K562 (cell line): ENCODE measurements around the gene ZNF768. TPM values are rescaled to one million over a fixed set of nuclear protein-coding genes. Genes with fewer than 3 reads are reported as not detected.
A peak's percentile ranks its signal among the peaks of the same experiment; 100 is the strongest.

Experiments used
- ARID2 ChIP-seq: fragments of 450-650 bp; IDR thresholded peaks from 2 replicates; pipeline ENCODE4 v1.6.1; 2017; ENCODE audit warnings: antibody characterized with exemption, mild to moderate bottlenecking
- ATF1 ChIP-seq, 2 experiments: fragments of 450-650 bp in 1 of 2; IDR thresholded peaks; 2 replicates each; pipeline ENCODE4 v1.6.1; 2016; ENCODE audit warnings: missing compliant biosample characterization in 1 of 2, missing genetic modification characterization in 1 of 2
- CBX1 ChIP-seq: sonication (generic); IDR thresholded peaks from 2 replicates; pipeline ENCODE4 v1.6.1; 2016; ENCODE audit warnings: antibody characterized with exemption, low read depth, mild to moderate bottlenecking
- DDX20 ChIP-seq: fragments of 450-650 bp; IDR thresholded peaks from 2 replicates; pipeline ENCODE4 v1.6.1; 2016; ENCODE audit warnings: missing genetic modification characterization, low read depth, mild to moderate bottlenecking, missing compliant biosample characterization, moderate library complexity
- HDAC1 ChIP-seq, 2 experiments: fragments of 450-650 bp; IDR thresholded peaks; 2 replicates each; pipeline ENCODE4 v1.6.1; 2016 to 2017; ENCODE audit warnings: inconsistent platforms in 1 of 2, mild to moderate bottlenecking in 1 of 2, moderate library complexity in 1 of 2
- HDAC3 ChIP-seq: fragments of 450-650 bp; IDR thresholded peaks from 2 replicates; pipeline ENCODE4 v1.6.1; 2018; ENCODE audit warnings: borderline replicate concordance, mild to moderate bottlenecking, moderate library complexity; ENCODE audit not compliant: partially characterized antibody
- HIVEP1 ChIP-seq: fragments of 250-450 bp; sonication (Bioruptor Pico); IDR thresholded peaks from 2 replicates; pipeline ENCODE4 v1.4.0; 2020; ENCODE audit warnings: mild to moderate bottlenecking
- HNRNPK ChIP-seq: fragments of 200-400 bp; formaldehyde crosslinking; IDR thresholded peaks from one replicate; pipeline ENCODE4 v1.6.1; 2018; ENCODE audit warnings: mild to moderate bottlenecking, low read depth, low read length; ENCODE audit not compliant: poor library complexity, severe bottlenecking
- NBN ChIP-seq: fragments of 450-650 bp; IDR thresholded peaks from 2 replicates; pipeline ENCODE4 v1.6.1; 2016; ENCODE audit warnings: low read depth, mild to moderate bottlenecking
- NONO ChIP-seq, 2 experiments: fragments of 200-400 bp in 1 of 2; fragments of 450-650 bp in 1 of 2; formaldehyde crosslinking in 1 of 2; IDR thresholded peaks; 2 replicates each; pipeline ENCODE4 v1.6.1; 2017; ENCODE audit warnings: low read depth in 2 of 2, mild to moderate bottlenecking in 2 of 2, moderate library complexity in 2 of 2, low read length in 1 of 2
- PHF20 ChIP-seq: fragments of 450-650 bp; IDR thresholded peaks from 2 replicates; pipeline ENCODE4 v1.6.1; 2018; ENCODE audit not compliant: partially characterized antibody
- POU5F1 ChIP-seq: fragments of 150-350 bp; IDR thresholded peaks from 2 replicates; pipeline ENCODE4 v1.6.1; 2014; ENCODE audit warnings: borderline replicate concordance, low read length, low read depth, mild to moderate bottlenecking; ENCODE audit not compliant: partially characterized antibody
- RBM15 ChIP-seq: fragments of 200-400 bp; formaldehyde crosslinking; IDR thresholded peaks from 2 replicates; pipeline ENCODE4 v1.6.1; 2018; ENCODE audit warnings: mild to moderate bottlenecking, low read length, moderate library complexity; ENCODE audit not compliant: insufficient read depth
- RFX7 ChIP-seq: fragments of 250-450 bp; sonication (Bioruptor Pico); IDR thresholded peaks from 2 replicates; pipeline ENCODE4 v1.5.1; 2021; ENCODE audit warnings: mild to moderate bottlenecking
- SRSF3 ChIP-seq: fragments of 200-400 bp; formaldehyde crosslinking; IDR thresholded peaks from 2 replicates; pipeline ENCODE4 v1.6.1; 2016; ENCODE audit warnings: mild to moderate bottlenecking, low read length, moderate library complexity; ENCODE audit not compliant: insufficient read depth
- ZNF174 ChIP-seq: fragments of 250-450 bp; sonication (Bioruptor Pico); IDR thresholded peaks from 2 replicates; pipeline ENCODE4 v1.4.0; 2020; ENCODE audit warnings: mild to moderate bottlenecking
- polyA plus RNA-seq, 8 experiments: library from polyadenylated mRNA; depleted of rRNA in 4 of 8; stranded (reverse) in 5 of 8; unstranded in 3 of 8; fragments of >200 nt; fragmentation: Nextera tagmentation in 2 of 8; fragmentation: Illumina TruSeq in 1 of 8; extraction: Ambion mirVana in 2 of 8; extraction: Trizol in 1 of 8; gene quantifications; 2 replicates each; pipeline versions ENCODE4 v1.2.1 to v1.2.3, GENCODE V29; 2011 to 2014; ENCODE audit warnings: inconsistent platforms in 1 of 8, missing spikeins in 1 of 8
- total RNA-seq, 7 experiments: library from RNA; depleted of rRNA in 6 of 7; stranded (reverse); fragments of >200 nt in 6 of 7; fragmentation: Illumina TruSeq in 2 of 7; extraction: Trizol in 2 of 7; gene quantifications; 2 replicates each; pipeline versions ENCODE4 v1.2.1 to v1.2.3, GENCODE V29; 2011 to 2021; ENCODE audit warnings: low replicate concordance in 1 of 7
- TF ChIP-seq, protein P1 (sequence below), 2 experiments: fragments of 250-450 bp in 1 of 2; fragments of 450-650 bp in 1 of 2; sonication (Bioruptor Pico) in 1 of 2; IDR thresholded peaks; 2 replicates each; pipeline versions ENCODE4 v1.6.1 to v1.8.0; 2016 to 2021; ENCODE audit warnings: mild to moderate bottlenecking in 2 of 2, moderate library complexity in 2 of 2, missing compliant biosample characterization in 1 of 2, missing genetic modification characterization in 1 of 2
- TF ChIP-seq, protein P2 (sequence below): fragments of 250-450 bp; sonication (Bioruptor Pico); IDR thresholded peaks from 2 replicates; pipeline ENCODE4 v1.5.0; 2021
- TF ChIP-seq, protein P3 (sequence below), 2 experiments: fragments of 450-650 bp; conservative IDR thresholded peaks; 2 replicates each; pipeline ENCODE4 v1.6.1; 2017; ENCODE audit warnings: mild to moderate bottlenecking in 2 of 2, moderate library complexity in 2 of 2
- TF ChIP-seq, protein P4 (sequence below): fragments of 450-650 bp; formaldehyde crosslinking; IDR thresholded peaks from 2 replicates; pipeline ENCODE4 v1.4.0; 2020; ENCODE audit warnings: mild to moderate bottlenecking, moderate library complexity

The ZNF768 gene
- total and polyA plus RNA-seq, 9 of the 15 experiments (the other 6 are each of a cell fraction or from before 2014, with no cell fraction given): 0.13 to 50.7 (median 26.9) TPM

DNA sequence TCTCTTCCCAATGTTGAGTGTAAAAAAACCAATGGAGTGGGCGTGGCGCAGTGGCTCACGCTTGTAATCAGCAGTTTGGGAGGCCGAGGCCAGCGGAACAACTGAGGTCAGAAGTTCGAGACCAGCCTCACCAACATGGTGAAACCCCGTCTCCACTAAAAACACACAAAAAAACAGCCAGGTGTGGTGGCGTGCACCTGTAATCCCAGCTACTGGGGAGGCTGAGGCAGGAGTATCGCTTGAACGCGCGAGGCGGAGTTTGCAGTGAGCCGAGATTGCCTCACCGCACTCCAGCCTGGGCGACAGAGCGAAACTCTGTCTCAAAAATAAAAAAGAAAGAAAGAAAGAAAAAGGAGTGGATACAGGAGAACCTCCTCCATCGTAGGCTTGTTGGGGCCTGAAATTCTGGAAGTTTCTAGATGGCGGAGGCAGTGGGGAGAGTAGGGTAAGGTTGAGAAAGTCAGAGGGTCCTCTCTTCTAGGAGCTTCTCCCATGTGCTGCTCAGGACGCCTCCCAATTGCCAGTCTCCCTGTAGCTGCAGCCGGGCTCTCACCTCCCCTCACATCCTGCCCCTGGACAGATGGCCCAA lies 32.5 kb upstream of the ZNF768 start (continued):
- peak in 1 of 2 experiments; percentile 63; a peak in 2 of 4 replicates for TF ChIP-seq HDAC1 (IDR thresholded peaks at IDR 0.05)
- TF ChIP-seq SRSF3: no peak
- TF ChIP-seq NONO (IDR thresholded peaks at IDR 0.05; ENCODE audit: low read depth in 2 of 2, low read length in 1 of 2): no peak
- TF ChIP-seq DDX20 (tag): no peak
- TF ChIP-seq, protein P1, sequence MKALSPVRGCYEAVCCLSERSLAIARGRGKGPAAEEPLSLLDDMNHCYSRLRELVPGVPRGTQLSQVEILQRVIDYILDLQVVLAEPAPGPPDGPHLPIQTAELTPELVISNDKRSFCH (CRISPR knock-in tag; IDR thresholded peaks at IDR 0.05): no peak
- TF ChIP-seq, protein P1 (tag; IDR thresholded peaks at IDR 0.05): peak; percentile 67; the same call in 1 of the 2 replicates
- TF ChIP-seq ZNF174: no peak
- no peak for TF ChIP-seq HDAC3
- TF ChIP-seq, protein P2, sequence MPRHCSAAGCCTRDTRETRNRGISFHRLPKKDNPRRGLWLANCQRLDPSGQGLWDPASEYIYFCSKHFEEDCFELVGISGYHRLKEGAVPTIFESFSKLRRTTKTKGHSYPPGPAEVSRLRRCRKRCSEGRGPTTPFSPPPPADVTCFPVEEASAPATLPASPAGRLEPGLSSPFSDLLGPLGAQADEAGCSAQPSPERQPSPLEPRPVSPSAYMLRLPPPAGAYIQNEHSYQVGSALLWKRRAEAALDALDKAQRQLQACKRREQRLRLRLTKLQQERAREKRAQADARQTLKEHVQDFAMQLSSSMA: no peak
- TF ChIP-seq PHF20: peak; percentile 76
- TF ChIP-seq, protein P3, sequence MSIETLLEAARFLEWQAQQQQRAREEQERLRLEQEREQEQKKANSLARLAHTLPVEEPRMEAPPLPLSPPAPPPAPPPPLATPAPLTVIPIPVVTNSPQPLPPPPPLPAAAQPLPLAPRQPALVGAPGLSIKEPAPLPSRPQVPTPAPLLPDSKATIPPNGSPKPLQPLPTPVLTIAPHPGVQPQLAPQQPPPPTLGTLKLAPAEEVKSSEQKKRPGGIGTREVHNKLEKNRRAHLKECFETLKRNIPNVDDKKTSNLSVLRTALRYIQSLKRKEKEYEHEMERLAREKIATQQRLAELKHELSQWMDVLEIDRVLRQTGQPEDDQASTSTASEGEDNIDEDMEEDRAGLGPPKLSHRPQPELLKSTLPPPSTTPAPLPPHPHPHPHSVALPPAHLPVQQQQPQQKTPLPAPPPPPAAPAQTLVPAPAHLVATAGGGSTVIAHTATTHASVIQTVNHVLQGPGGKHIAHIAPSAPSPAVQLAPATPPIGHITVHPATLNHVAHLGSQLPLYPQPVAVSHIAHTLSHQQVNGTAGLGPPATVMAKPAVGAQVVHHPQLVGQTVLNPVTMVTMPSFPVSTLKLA (conservative IDR thresholded peaks at IDR 0.05): no peak
- TF ChIP-seq ARID2: peak; percentile 8; the same call in 1 of the 2 replicates
- TF ChIP-seq ATF1 (CRISPR knock-in tag; IDR thresholded peaks at IDR 0.05): no peak
- TF ChIP-seq ATF1 (tag; IDR thresholded peaks at IDR 0.05): no peak; the same call in 1 of the 2 replicates
- no peak; the same call in 1 of the 2 replicates for TF ChIP-seq NBN
- no peak for TF ChIP-seq RBM15
- no peak for TF ChIP-seq HIVEP1 (CRISPR knock-in tag)
- TF ChIP-seq RFX7 (CRISPR knock-in tag): no peak
- TF ChIP-seq HNRNPK: no peak
- peak; percentile 89 for TF ChIP-seq CBX1
- no peak for TF ChIP-seq POU5F1
- TF ChIP-seq, protein P4, sequence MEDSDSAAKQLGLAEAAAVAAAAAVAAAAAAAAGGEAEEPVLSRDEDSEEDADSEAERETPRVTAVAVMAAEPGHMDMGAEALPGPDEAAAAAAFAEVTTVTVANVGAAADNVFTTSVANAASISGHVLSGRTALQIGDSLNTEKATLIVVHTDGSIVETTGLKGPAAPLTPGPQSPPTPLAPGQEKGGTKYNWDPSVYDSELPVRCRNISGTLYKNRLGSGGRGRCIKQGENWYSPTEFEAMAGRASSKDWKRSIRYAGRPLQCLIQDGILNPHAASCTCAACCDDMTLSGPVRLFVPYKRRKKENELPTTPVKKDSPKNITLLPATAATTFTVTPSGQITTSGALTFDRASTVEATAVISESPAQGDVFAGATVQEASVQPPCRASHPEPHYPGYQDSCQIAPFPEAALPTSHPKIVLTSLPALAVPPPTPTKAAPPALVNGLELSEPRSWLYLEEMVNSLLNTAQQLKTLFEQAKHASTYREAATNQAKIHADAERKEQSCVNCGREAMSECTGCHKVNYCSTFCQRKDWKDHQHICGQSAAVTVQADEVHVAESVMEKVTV (CRISPR knock-in tag): no peak
